RPMI7951 (cell line): ENCODE data around the gene MRGPRE. TPM values are rescaled to one million over a fixed set of nuclear protein-coding genes. Genes with fewer than 3 reads are reported as not detected.

Experiments
- DNase-seq: peaks from one replicate; pipeline ENCODE4 v3.0.0-alpha.2; 2012; ENCODE audit warnings: low read depth
- total RNA-seq: library from RNA; depleted of rRNA; stranded (reverse); fragments of >200 nt; shearing (Covaris generic); gene quantifications from 2 replicates; pipeline ENCODE4 v1.2.3, GENCODE V29; 2014

Gene MRGPRE
- total RNA-seq, 1 experiment from 2014 or later, result not detected

- no peak for DNase-seq
These were observed 5.2 kb downstream of the MRGPRE start for GRCh38 chr11:3226846-3227567.

GRCh38 chr11:3225826-3226750, 6.1 kb downstream of the MRGPRE start:
- DNase-seq, result no peak

- no peak for DNase-seq
These were observed 7.0 kb downstream of the MRGPRE start for GRCh38 chr11:3225159-3225758.

- no peak for DNase-seq
These were observed 7.7 kb downstream of the MRGPRE start for GRCh38 chr11:3224401-3225057.

GRCh38 chr11:3223932-3224381, 8.3 kb downstream of the MRGPRE start:
- no peak for DNase-seq

GRCh38 chr11:3222941-3223915, 9.0 kb downstream of the MRGPRE start:
- no peak for DNase-seq

- no peak for DNase-seq
These were observed 10.0 kb downstream of the MRGPRE start for GRCh38 chr11:3222003-3222855.

- no peak for DNase-seq
These were observed 10.7 kb downstream of the MRGPRE start for GRCh38 chr11:3221408-3222002.

GRCh38 chr11:3220521-3221407, 11.5 kb downstream of the MRGPRE start:
- no peak for DNase-seq

GRCh38 chr11:3220101-3220500, 12.1 kb downstream of the MRGPRE start:
- DNase-seq, result no peak

GRCh38 chr11:3219281-3219892, 12.8 kb downstream of the MRGPRE start:
- DNase-seq, result no peak

- DNase-seq, result no peak
These were observed 13.5 kb downstream of the MRGPRE start, which contains the start of gene MRGPRG for GRCh38 chr11:3218483-3219280. MRGPRG (minus strand) TSS chr11:3218813; CDS start chr11:3218813, 0 bp downstream.

GRCh38 chr11:3217818-3218482, 14.3 kb downstream of the MRGPRE start:
- no peak for DNase-seq

GRCh38 chr11:3216027-3216525, 16.1 kb downstream of the MRGPRE start:
- DNase-seq, result no peak

- no peak for DNase-seq
These were observed 16.7 kb downstream of the MRGPRE start for GRCh38 chr11:3215346-3216026.

- no peak for DNase-seq
These were observed 17.9 kb downstream of the MRGPRE start for GRCh38 chr11:3214420-3214699.
